ENCODE results near the gene UGP2.

GRCh38 chr2:63845866-63846265, 4.2 kb downstream of the UGP2 start:
- TF ChIP-seq POLR2A (IDR thresholded peaks at IDR 0.05; ENCODE audit: low read depth, low read length): no peak
- TF ChIP-seq CTCF (IDR thresholded peaks at IDR 0.05; ENCODE audit: extremely low read depth in 1 of 2, insufficient read depth in 1 of 2, low read depth in 1 of 2, low read length in 2 of 2): no peak
- no peak for TF ChIP-seq EZH2 (IDR thresholded peaks at IDR 0.05; ENCODE audit: borderline replicate concordance, low read depth, low read length, severe bottlenecking)
- no peak for TF ChIP-seq JUN (IDR thresholded peaks at IDR 0.05; ENCODE audit: borderline replicate concordance, insufficient read depth, insufficient read length, low read depth)
- no peak for TF ChIP-seq MYC (IDR thresholded peaks at IDR 0.05; ENCODE audit: low read depth, low read length)
- no peak for TF ChIP-seq GATA2 (IDR thresholded peaks at IDR 0.05; ENCODE audit: insufficient read depth, insufficient read length, low read depth, low read length)
